ENCODE results near the gene HESX1. TPM values are rescaled to one million over a fixed set of nuclear protein-coding genes. Genes with fewer than 3 reads are reported as not detected.

HESX1 gene
- total RNA-seq, 2 experiments from 2014 or later: 0.42 to 0.47 TPM

DNA sequence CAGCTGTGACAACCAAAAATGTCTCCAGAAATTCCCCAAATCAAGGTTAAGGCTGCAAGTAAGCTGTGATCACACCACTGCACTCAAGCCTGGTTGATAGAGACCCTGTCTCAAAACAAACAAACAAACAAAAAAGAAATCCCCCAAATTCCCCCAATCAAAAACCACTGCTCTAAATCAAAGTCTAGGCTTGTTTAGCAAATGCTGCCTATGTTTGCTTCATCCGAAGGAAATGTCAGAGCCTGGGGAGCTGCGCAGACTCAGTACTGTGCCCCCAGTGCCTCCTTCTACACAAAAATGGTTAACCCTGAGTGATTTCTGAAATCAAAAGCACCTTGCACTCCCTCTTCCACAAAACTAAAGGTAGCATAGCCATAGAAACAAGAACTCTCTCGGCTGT is 48.0 kb downstream of the HESX1 start:
- Mint-ChIP-seq H3K27ac (no peak overlapping the region), H3K36me3 (no peaks in the 10 kb centered on the region), H3K9me3 (ENCODE audit: low read depth) (no peaks in the 10 kb centered on the region), H3K27me3 (peaks cover 61% of the 10 kb centered on the region), H3K4me1 (no peaks in the 10 kb centered on the region), H3K4me3 (no peak overlapping the region)
- CTCF ChIA-PET: interaction anchor here (0.7 kb wide), 1 partner anchor 18 kb away, joined by 3 read pairs; no protein-coding TSS in a partner anchor
- DNase-seq (no peak), ATAC-seq (no peak)

- H3K27me3 Mint-ChIP-seq: peaks cover 57% of the 10 kb centered on the region
- no peaks in the 10 kb centered on the region for H3K4me1 Mint-ChIP-seq
- CTCF ChIA-PET: interaction anchor here (0.7 kb wide), 1 partner anchor 18 kb away, joined by 3 read pairs; no protein-coding TSS in a partner anchor
- no peak overlapping the region for H3K4me3 Mint-ChIP-seq
- DNase-seq (no peak), ATAC-seq (no peak)
- H3K9me3 Mint-ChIP-seq (ENCODE audit: low read depth): no peaks in the 10 kb centered on the region
- no peak overlapping the region for H3K27ac Mint-ChIP-seq
- no peaks in the 10 kb centered on the region for H3K36me3 Mint-ChIP-seq
These were observed 48.7 kb downstream of the HESX1 start for GRCh38 chr3:57151021-57151449.

GRCh38 chr3:57150113-57150581 is 49.6 kb downstream of the HESX1 start:
- no peak for ATAC-seq
- H3K27ac Mint-ChIP-seq: no peak overlapping the region

More at GRCh38 chr3:57150113-57150581, 49.6 kb downstream of the HESX1 start:
- Mint-ChIP-seq H3K27me3 (peaks cover 57% of the 10 kb centered on the region), H3K4me1 (no peaks in the 10 kb centered on the region), H3K9me3 (ENCODE audit: low read depth) (no peaks in the 10 kb centered on the region), H3K4me3 (no peak overlapping the region), H3K36me3 (no peaks in the 10 kb centered on the region)
- CTCF ChIA-PET: no interaction called here
- no peak for DNase-seq

Other genes with a start within 250 kb of the HESX1 start
- not detected for gene SPATA12, start 139.3 kb downstream of the HESX1 start, total RNA-seq
- gene IL17RD, start 34.6 kb downstream of the HESX1 start, total RNA-seq: under 1 TPM in 1 of 2 experiments, not detected in 1; 0.02 TPM
- gene APPL1, start 27.8 kb upstream of the HESX1 start, total RNA-seq: 10 to 100 TPM; 31.3 to 34.4 TPM
- gene ASB14, start 92.7 kb upstream of the HESX1 start, total RNA-seq: not detected